Activated naive CD4-positive, alpha-beta T cell treated with anti-CD3 and anti-CD28 coated beads, Interleukin-2, amount 50 U/mL, for 16 hours (primary cell): Measurements from ENCODE around the gene CFAP68.
"Not testable (repeated sequence)": the region's sequence is repeated elsewhere in the genome, so short reads cannot be mapped to it uniquely, and the experiment has no call there.

Source experiments
- DNase-seq: peaks from one replicate; pipeline ENCODE4 v3.0.0-alpha.2; 2020

CFAP68 gene

GRCh38 chr11:111870886-111871692 is 8.3 kb upstream of the CFAP68 start, which contains the start of gene ALG9:
Gene ALG9 (minus strand): TSS chr11:111871581. CDS start chr11:111871482, 99 bp downstream.
- DNase-seq = peak; percentile 93

GRCh38 chr11:111871693-111872161 is 7.6 kb upstream of the CFAP68 start:
- no peak for DNase-seq

- no peak for DNase-seq
These were observed 924 bp upstream of the CFAP68 start for GRCh38 chr11:111878385-111878848.

- no peak for DNase-seq
These were observed 258 bp downstream of the CFAP68 start for GRCh38 chr11:111879637-111879960.

GRCh38 chr11:111882202-111882601 is 2.9 kb downstream of the CFAP68 start:
- DNase-seq = no peak

- DNase-seq = not testable (repeated sequence)
These were observed 5.7 kb downstream of the CFAP68 start for GRCh38 chr11:111885053-111885452.

- DNase-seq = no peak
These were observed 6.7 kb downstream of the CFAP68 start for GRCh38 chr11:111886032-111886431.

GRCh38 chr11:111886844-111887243 is 7.5 kb downstream of the CFAP68 start:
- DNase-seq = no peak

GRCh38 chr11:111905411-111905810 is 26.1 kb downstream of the CFAP68 start:
- no peak for DNase-seq

- DNase-seq = no peak
These were observed 27.3 kb downstream of the CFAP68 start for GRCh38 chr11:111906680-111907079.

GRCh38 chr11:111908639-111909305 is 29.4 kb downstream of the CFAP68 start:
- DNase-seq = no peak

GRCh38 chr11:111909378-111909777 is 30.0 kb downstream of the CFAP68 start:
- DNase-seq = no peak

- no peak for DNase-seq
These were observed 31.6 kb downstream of the CFAP68 start for GRCh38 chr11:111910676-111911562.

- DNase-seq = no peak
These were observed 32.4 kb downstream of the CFAP68 start, which contains the start of gene CRYAB for GRCh38 chr11:111911563-111912401. Gene CRYAB (minus strand): TSS chr11:111911770. CDS start chr11:111911724, 46 bp downstream.

- no peak for DNase-seq
These were observed 33.2 kb downstream of the CFAP68 start, which contains the start of gene HSPB2 for GRCh38 chr11:111912535-111912934. Gene HSPB2 (plus strand): TSS chr11:111912734. CDS start chr11:111912830, 96 bp downstream.

GRCh38 chr11:111913031-111913861 is 33.9 kb downstream of the CFAP68 start:
- DNase-seq = no peak

GRCh38 chr11:111913997-111914396 is 34.7 kb downstream of the CFAP68 start:
- DNase-seq = no peak

- no peak for DNase-seq
These were observed 37.4 kb downstream of the CFAP68 start for GRCh38 chr11:111916768-111917167.

- DNase-seq = no peak
These were observed 38.0 kb downstream of the CFAP68 start for GRCh38 chr11:111917312-111917711.

- DNase-seq = no peak
These were observed 38.4 kb downstream of the CFAP68 start for GRCh38 chr11:111917788-111918187.
